ENCODE data around the gene TJP1. TPM values are rescaled to one million over a fixed set of nuclear protein-coding genes. Genes with fewer than 3 reads are reported as not detected.
A peak's percentile ranks its signal among the peaks of the same experiment; 100 is the strongest.

The TJP1 gene
- total RNA-seq, 1 donor: 86.9 TPM

- Histone ChIP-seq H4K20me1 (ENCODE audit: insufficient read depth, low read length) (peaks cover 25% of the 10 kb centered on the region), H3K27ac (ENCODE audit: low read depth, low read length) (no peak overlapping the region), H3K9me3 (ENCODE audit: low read depth, low read length) (no peaks in the 10 kb centered on the region)
Measured at GRCh38 chr15:29776859-29777258, 45.4 kb downstream of the TJP1 start.

GRCh38 chr15:29774900-29775299, 47.4 kb downstream of the TJP1 start:
- H3K4me1 ChIP-seq (ENCODE audit: insufficient read depth, low read length): peaks cover 18% of the 10 kb centered on the region
- peaks cover 75% of the 10 kb centered on the region for H3K79me2 ChIP-seq (ENCODE audit: insufficient read depth, low read length)

More at GRCh38 chr15:29776859-29777258, 45.4 kb downstream of the TJP1 start:
- no peaks in the 10 kb centered on the region for H3K27me3 ChIP-seq (ENCODE audit: insufficient read depth, low read length)
- peaks cover 5% of the 10 kb centered on the region for H3K36me3 ChIP-seq (ENCODE audit: insufficient read depth, low read length)
- no peak overlapping the region for H3K4me3 ChIP-seq (ENCODE audit: insufficient read depth, low read length)
- no peak overlapping the region for H3K4me2 ChIP-seq (ENCODE audit: insufficient read depth, low read length)
- DNase-seq (ENCODE audit: insufficient read length, low spot score, missing footprints): no peak
- no peak overlapping the region for H2AFZ ChIP-seq (ENCODE audit: low read length)
- H3K4me1 ChIP-seq (ENCODE audit: insufficient read depth, low read length): peaks cover 18% of the 10 kb centered on the region
- no peak for TF ChIP-seq CTCF (IDR thresholded peaks at IDR 0.05; ENCODE audit: extremely low read depth, low read depth, low read length)
- H3K79me2 ChIP-seq (ENCODE audit: insufficient read depth, low read length): peaks cover 92% of the 10 kb centered on the region

GRCh38 chr15:29773816-29774215, 48.5 kb downstream of the TJP1 start:
- Histone ChIP-seq H2AFZ (ENCODE audit: low read length) (no peak overlapping the region), H3K27ac (ENCODE audit: low read depth, low read length) (peak overlapping the region; percentile 13), H3K4me1 (ENCODE audit: insufficient read depth, low read length) (peaks cover 18% of the 10 kb centered on the region), H3K27me3 (ENCODE audit: insufficient read depth, low read length) (no peaks in the 10 kb centered on the region), H3K4me2 (ENCODE audit: insufficient read depth, low read length) (peak overlapping the region; percentile 17), H3K79me2 (ENCODE audit: insufficient read depth, low read length) (peaks cover 72% of the 10 kb centered on the region), H4K20me1 (ENCODE audit: insufficient read depth, low read length) (peaks cover 17% of the 10 kb centered on the region), H3K4me3 (ENCODE audit: insufficient read depth, low read length) (no peak overlapping the region), H3K36me3 (ENCODE audit: insufficient read depth, low read length) (peaks cover 17% of the 10 kb centered on the region), H3K9me3 (ENCODE audit: low read depth, low read length) (no peaks in the 10 kb centered on the region)
- DNase-seq (ENCODE audit: insufficient read length, low spot score, missing footprints): no peak
- no peak for TF ChIP-seq CTCF (IDR thresholded peaks at IDR 0.05; ENCODE audit: extremely low read depth, low read depth, low read length)

More at GRCh38 chr15:29774900-29775299, 47.4 kb downstream of the TJP1 start:
- Histone ChIP-seq H3K4me2 (ENCODE audit: insufficient read depth, low read length) (peak overlapping the region; percentile 55), H2AFZ (ENCODE audit: low read length) (no peak overlapping the region), H3K27ac (ENCODE audit: low read depth, low read length) (peak overlapping the region; percentile 13), H4K20me1 (ENCODE audit: insufficient read depth, low read length) (peaks cover 19% of the 10 kb centered on the region), H3K9me3 (ENCODE audit: low read depth, low read length) (no peaks in the 10 kb centered on the region), H3K4me3 (ENCODE audit: insufficient read depth, low read length) (no peak overlapping the region), H3K27me3 (ENCODE audit: insufficient read depth, low read length) (no peaks in the 10 kb centered on the region), H3K36me3 (ENCODE audit: insufficient read depth, low read length) (peaks cover 8% of the 10 kb centered on the region)
- no peak for DNase-seq (ENCODE audit: insufficient read length, low spot score, missing footprints)
- TF ChIP-seq CTCF (IDR thresholded peaks at IDR 0.05; ENCODE audit: extremely low read depth, low read depth, low read length): no peak

GRCh38 chr15:29773000-29773399, 49.3 kb downstream of the TJP1 start:
- Histone ChIP-seq H3K79me2 (ENCODE audit: insufficient read depth, low read length) (peaks cover 70% of the 10 kb centered on the region), H3K4me2 (ENCODE audit: insufficient read depth, low read length) (no peak overlapping the region), H4K20me1 (ENCODE audit: insufficient read depth, low read length) (peaks cover 17% of the 10 kb centered on the region), H3K9me3 (ENCODE audit: low read depth, low read length) (no peaks in the 10 kb centered on the region), H3K27me3 (ENCODE audit: insufficient read depth, low read length) (no peaks in the 10 kb centered on the region), H3K4me1 (ENCODE audit: insufficient read depth, low read length) (peaks cover 18% of the 10 kb centered on the region), H3K36me3 (ENCODE audit: insufficient read depth, low read length) (peaks cover 17% of the 10 kb centered on the region), H2AFZ (ENCODE audit: low read length) (no peak overlapping the region), H3K4me3 (ENCODE audit: insufficient read depth, low read length) (no peak overlapping the region), H3K27ac (ENCODE audit: low read depth, low read length) (no peak overlapping the region)
- no peak for TF ChIP-seq CTCF (IDR thresholded peaks at IDR 0.05; ENCODE audit: extremely low read depth, low read depth, low read length)
- DNase-seq (ENCODE audit: insufficient read length, low spot score, missing footprints): no peak

Measured in osteoblast (primary cell).